NB4 (cell line): ENCODE measurements around the gene COQ4.

Experiments
- MYC ChIP-seq: IDR thresholded peaks from 2 replicates; pipeline ENCODE4 v1.6.1; 2011; ENCODE audit warnings: low read depth, low read length
- POLR2A ChIP-seq: IDR thresholded peaks from 2 replicates; pipeline ENCODE4 v1.6.1; 2011; ENCODE audit warnings: mild to moderate bottlenecking; ENCODE audit not compliant: insufficient read length; ENCODE audit errors: extremely low read depth
- TF ChIP-seq, protein P1 (sequence below): IDR thresholded peaks from one replicate; pipeline ENCODE4 v1.5.1; 2012; ENCODE audit warnings: low read depth, low read length
- TF ChIP-seq, protein P2 (sequence below): IDR thresholded peaks from 2 replicates; pipeline ENCODE4 v1.6.1; 2011; ENCODE audit warnings: low read depth, low read length

DNA sequence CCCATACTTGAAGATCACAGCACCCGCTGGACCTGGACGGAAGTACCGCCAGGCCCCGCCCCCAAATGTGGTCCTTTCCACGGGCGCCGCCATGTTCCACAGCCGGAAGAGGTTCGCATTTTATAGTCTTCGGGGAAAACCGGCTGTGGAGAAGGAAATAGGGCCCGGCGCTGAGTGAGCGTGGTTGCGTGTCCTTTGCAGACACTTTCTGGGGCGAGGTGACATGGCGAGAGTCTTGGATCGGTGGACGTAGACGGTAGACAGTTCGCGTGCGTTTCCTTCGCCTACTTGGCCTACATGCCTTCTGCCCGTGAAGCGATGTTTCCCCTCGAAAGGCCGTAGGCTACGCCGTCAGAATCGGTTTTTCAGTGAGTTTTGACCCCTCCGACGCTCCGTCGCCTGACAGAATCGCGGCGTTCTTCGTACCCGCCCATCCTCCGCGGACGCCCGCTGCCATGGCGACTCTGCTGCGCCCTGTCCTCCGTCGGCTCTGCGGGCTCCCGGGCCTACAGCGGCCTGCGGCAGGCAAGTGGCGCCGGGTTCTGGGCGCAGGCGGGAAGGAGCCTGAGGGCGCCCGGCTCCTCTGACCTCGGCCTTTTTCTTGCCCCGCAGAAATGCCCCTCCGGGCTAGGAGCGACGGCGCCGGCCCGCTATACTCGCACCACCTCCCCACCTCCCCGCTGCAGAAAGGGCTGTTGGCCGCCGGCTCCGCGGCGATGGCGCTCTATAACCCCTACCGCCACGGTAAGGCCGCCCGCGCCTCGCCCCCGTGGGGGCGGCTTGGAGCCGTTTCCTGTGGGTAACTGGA, at the start of gene COQ4, which contains the start of gene TRUB2:
- TF ChIP-seq, protein P1, sequence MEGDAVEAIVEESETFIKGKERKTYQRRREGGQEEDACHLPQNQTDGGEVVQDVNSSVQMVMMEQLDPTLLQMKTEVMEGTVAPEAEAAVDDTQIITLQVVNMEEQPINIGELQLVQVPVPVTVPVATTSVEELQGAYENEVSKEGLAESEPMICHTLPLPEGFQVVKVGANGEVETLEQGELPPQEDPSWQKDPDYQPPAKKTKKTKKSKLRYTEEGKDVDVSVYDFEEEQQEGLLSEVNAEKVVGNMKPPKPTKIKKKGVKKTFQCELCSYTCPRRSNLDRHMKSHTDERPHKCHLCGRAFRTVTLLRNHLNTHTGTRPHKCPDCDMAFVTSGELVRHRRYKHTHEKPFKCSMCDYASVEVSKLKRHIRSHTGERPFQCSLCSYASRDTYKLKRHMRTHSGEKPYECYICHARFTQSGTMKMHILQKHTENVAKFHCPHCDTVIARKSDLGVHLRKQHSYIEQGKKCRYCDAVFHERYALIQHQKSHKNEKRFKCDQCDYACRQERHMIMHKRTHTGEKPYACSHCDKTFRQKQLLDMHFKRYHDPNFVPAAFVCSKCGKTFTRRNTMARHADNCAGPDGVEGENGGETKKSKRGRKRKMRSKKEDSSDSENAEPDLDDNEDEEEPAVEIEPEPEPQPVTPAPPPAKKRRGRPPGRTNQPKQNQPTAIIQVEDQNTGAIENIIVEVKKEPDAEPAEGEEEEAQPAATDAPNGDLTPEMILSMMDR = no peak
- TF ChIP-seq POLR2A (peak; percentile 84), MYC (peak; percentile 98)
- TF ChIP-seq, protein P2, sequence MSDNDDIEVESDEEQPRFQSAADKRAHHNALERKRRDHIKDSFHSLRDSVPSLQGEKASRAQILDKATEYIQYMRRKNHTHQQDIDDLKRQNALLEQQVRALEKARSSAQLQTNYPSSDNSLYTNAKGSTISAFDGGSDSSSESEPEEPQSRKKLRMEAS = peak; percentile 95
